Measurements from ENCODE around the gene PLA2G6. TPM values are rescaled to one million over a fixed set of nuclear protein-coding genes. Genes with fewer than 3 reads are reported as not detected.

The PLA2G6 gene
- total and polyA plus RNA-seq, 2 of the 8 experiments (the other 6 are each of a cell fraction or from before 2014, with no cell fraction given) = 13.2 to 21.0 TPM

GRCh38 chr22:38171927-38172831 is 9.5 kb downstream of the PLA2G6 start:
- DNase-seq (ENCODE audit: low read depth in 1 of 2, low spot score in 2 of 2) = no peak
- no peak overlapping the region for H3K9ac ChIP-seq (replicated peaks in 1 of 4; ENCODE audit: extremely low read depth in 1 of 4, low read depth in 3 of 4, low read length in 3 of 4)
- TF ChIP-seq TAF1 (IDR thresholded peaks at IDR 0.05; ENCODE audit: low read depth, low read length) = no peak
- TF ChIP-seq TCF12 (IDR thresholded peaks at IDR 0.05; ENCODE audit: low read depth, low read length) = no peak
- no peak for TF ChIP-seq JUN (IDR thresholded peaks at IDR 0.05; ENCODE audit: low read depth, low read length)
- TF ChIP-seq SIN3A (conservative IDR thresholded peaks at IDR 0.05 in 1 of 2, IDR thresholded peaks at IDR 0.05 in 1 of 2; ENCODE audit: low read depth in 1 of 2, low read length in 2 of 2) = no peak
- TF ChIP-seq SIRT6 (IDR thresholded peaks at IDR 0.05; ENCODE audit: low read length) = no peak
- no peak for TF ChIP-seq EP300 (IDR thresholded peaks at IDR 0.05; ENCODE audit: borderline replicate concordance in 1 of 2, low read depth in 2 of 2, low read length in 2 of 2)
- no peak for TF ChIP-seq ASH2L (IDR thresholded peaks at IDR 0.05; ENCODE audit: low read length)
- no peak overlapping the region for H3K23ac ChIP-seq (ENCODE audit: insufficient read length)
- H3K79me2 ChIP-seq (ENCODE audit: control insufficient read depth in 1 of 2, insufficient read depth in 2 of 2, low read length in 2 of 2) = no peaks in the 10 kb centered on the region
- H3K79me1 ChIP-seq (ENCODE audit: low read depth, low read length) = no peaks in the 10 kb centered on the region
- H4K5ac ChIP-seq (ENCODE audit: insufficient read length, low read depth, low read length) = no peak overlapping the region
- H2BK5ac ChIP-seq (ENCODE audit: low read depth, low read length) = no peak overlapping the region
- peaks cover 0 to 4% (median 2%) of the 10 kb centered on the region in 4 experiments; a peak in 3 of 7 replicates for H3K4me1 ChIP-seq (replicated peaks in 1 of 4; ENCODE audit: control insufficient read depth in 3 of 4, insufficient read depth in 4 of 4, low read length in 3 of 4)
- no peak overlapping the region for H3K4me3 ChIP-seq (ENCODE audit: extremely low read depth in 1 of 4, insufficient read depth in 2 of 4, low read depth in 3 of 4, low read length in 4 of 4)
- no peaks in the 10 kb centered on the region for H3K9me3 ChIP-seq (ENCODE audit: insufficient read depth in 2 of 2, low read depth in 1 of 2, low read length in 1 of 2)
- H3K4ac ChIP-seq (replicated peaks; ENCODE audit: insufficient read length, low read depth, low read length) = no peak overlapping the region
- H2BK12ac ChIP-seq (ENCODE audit: low read depth, low read length) = no peak overlapping the region
- H4K20me1 ChIP-seq (replicated peaks in 1 of 2; ENCODE audit: control insufficient read depth in 1 of 2, insufficient read depth in 2 of 2, low read length in 2 of 2) = no peaks in the 10 kb centered on the region
- no peak overlapping the region for H4K91ac ChIP-seq (replicated peaks; ENCODE audit: insufficient read length, low read length)
- no peak for FAIRE-seq
- no peak overlapping the region for H2AK5ac ChIP-seq (ENCODE audit: low read depth, low read length)
- H3K36me3 ChIP-seq (ENCODE audit: control insufficient read depth in 2 of 4, insufficient read depth in 4 of 4, low read length in 3 of 4) = no peaks in the 10 kb centered on the region
- H3K14ac ChIP-seq (ENCODE audit: insufficient read length) = no peak overlapping the region
- WGBS, 2 experiments (ENCODE audit: extremely low coverage in 1 of 2, insufficient coverage in 1 of 2, insufficient read length in 1 of 2, insufficient replicate concordance in 2 of 2, low coverage in 1 of 2, low lambda C conversion rate in 2 of 2, missing lambda C conversion rate in 1 of 2) = 84% methylated on average over 15 of the region's 16 CpGs; no CpG with 5 or more reads in 1 of the 2 experiments
- H3K4me2 ChIP-seq (ENCODE audit: insufficient read depth in 1 of 2, low read depth in 2 of 2, low read length in 2 of 2) = no peak overlapping the region
- H2BK120ac ChIP-seq (replicated peaks; ENCODE audit: low read depth, low read length) = no peak overlapping the region
- CTCF ChIA-PET (ENCODE audit: partially characterized antibody) = interaction anchor here (0.8 to 1.2 kb wide), 5 partner anchors 22 to 104 kb away, joined by 3 to 5 read pairs (median 4); no protein-coding TSS in a partner anchor
- H3K56ac ChIP-seq (replicated peaks; ENCODE audit: insufficient read length, low read depth, low read length) = no peak overlapping the region
- POLR2A ChIA-PET (ENCODE audit: partially characterized antibody) = interaction anchor here (0.8 to 1.2 kb wide), 2 partner anchors 8 to 12 kb away, joined by 3 read pairs; no protein-coding TSS in a partner anchor
- H2AFZ ChIP-seq (ENCODE audit: low read length) = no peak overlapping the region
- H3K18ac ChIP-seq (ENCODE audit: extremely low read depth, low read length) = no peak overlapping the region
- no peak overlapping the region for H4K8ac ChIP-seq (ENCODE audit: extremely low read depth, insufficient read depth, low read length)
- no peaks in the 10 kb centered on the region for H3K27me3 ChIP-seq (replicated peaks in 1 of 4; ENCODE audit: control insufficient read depth in 3 of 4, extremely low read depth in 1 of 4, insufficient read depth in 3 of 4, low read length in 3 of 4)
- no peak overlapping the region for H3K27ac ChIP-seq (ENCODE audit: low read depth, low read length)
- H2BK20ac ChIP-seq (ENCODE audit: low read length) = no peak overlapping the region
- no peaks in the 10 kb centered on the region for H3K23me2 ChIP-seq (ENCODE audit: low read depth, low read length)
- H2BK15ac ChIP-seq (ENCODE audit: low read length) = no peak overlapping the region
